Gastrocnemius medialis (tissue), 4 donors: ENCODE results near the gene COLQ.

Experiments
- POLR2A ChIP-seq, 2 donors: fragments of 450-650 bp; IDR thresholded peaks; one replicate each; pipeline ENCODE4 v1.6.1; 2017; ENCODE audit warnings: antibody characterized with exemption in 2 of 2, mild to moderate bottlenecking in 2 of 2, moderate library complexity in 2 of 2
- TF ChIP-seq, protein P1 (sequence below), 5 experiments: fragments of 450-650 bp in 3 of 5; fragments of 200-600 bp in 2 of 5; sonication (generic) in 2 of 5; IDR thresholded peaks in 4 of 5; conservative IDR thresholded peaks in 1 of 5; 1 replicate in 4 of 5; 2 replicates in 1 of 5; pipeline ENCODE4 v1.5.1; 2016 to 2019; ENCODE audit warnings: antibody characterized with exemption in 5 of 5, mild to moderate bottlenecking in 3 of 5, moderate library complexity in 3 of 5

- TF ChIP-seq POLR2A (IDR thresholded peaks at IDR 0.05): no peak
- TF ChIP-seq, protein P1, sequence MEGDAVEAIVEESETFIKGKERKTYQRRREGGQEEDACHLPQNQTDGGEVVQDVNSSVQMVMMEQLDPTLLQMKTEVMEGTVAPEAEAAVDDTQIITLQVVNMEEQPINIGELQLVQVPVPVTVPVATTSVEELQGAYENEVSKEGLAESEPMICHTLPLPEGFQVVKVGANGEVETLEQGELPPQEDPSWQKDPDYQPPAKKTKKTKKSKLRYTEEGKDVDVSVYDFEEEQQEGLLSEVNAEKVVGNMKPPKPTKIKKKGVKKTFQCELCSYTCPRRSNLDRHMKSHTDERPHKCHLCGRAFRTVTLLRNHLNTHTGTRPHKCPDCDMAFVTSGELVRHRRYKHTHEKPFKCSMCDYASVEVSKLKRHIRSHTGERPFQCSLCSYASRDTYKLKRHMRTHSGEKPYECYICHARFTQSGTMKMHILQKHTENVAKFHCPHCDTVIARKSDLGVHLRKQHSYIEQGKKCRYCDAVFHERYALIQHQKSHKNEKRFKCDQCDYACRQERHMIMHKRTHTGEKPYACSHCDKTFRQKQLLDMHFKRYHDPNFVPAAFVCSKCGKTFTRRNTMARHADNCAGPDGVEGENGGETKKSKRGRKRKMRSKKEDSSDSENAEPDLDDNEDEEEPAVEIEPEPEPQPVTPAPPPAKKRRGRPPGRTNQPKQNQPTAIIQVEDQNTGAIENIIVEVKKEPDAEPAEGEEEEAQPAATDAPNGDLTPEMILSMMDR (IDR thresholded peaks at IDR 0.05 in 4 of 5, conservative IDR thresholded peaks at IDR 0.05 in 1 of 5): no peak
Measured at GRCh38 chr3:15409239-15409638, 112.3 kb downstream of the COLQ start.
